Esophagus mucosa (tissue), 1 donor: Measurements from ENCODE around the gene RBBP8NL. TPM values are rescaled to one million over a fixed set of nuclear protein-coding genes. Genes with fewer than 3 reads are reported as not detected.

Source experiments
- ATAC-seq: fragments of 200-7000 bp; cut with Tn5 transposase; one replicate; pipeline ENCODE4 v1.9.1; 2020
- total RNA-seq: library from RNA; stranded (reverse); gene quantifications from one replicate; pipeline ENCODE4 v1.2.4, GENCODE V29; 2023
- donor health status: DM: yes; HTN: yes; CAD: no.

Gene RBBP8NL
- total RNA-seq, 1 donor from 2014 or later, result 5.1 TPM

GRCh38 chr20:62361799-62362589 lies 65.3 kb downstream of the RBBP8NL start:
- ATAC-seq, result no peak

- peak; percentile 9 for ATAC-seq
Measured at GRCh38 chr20:62360854-62361798, 66.2 kb downstream of the RBBP8NL start.

Other genes starting within 250 kb of the RBBP8NL start
- 20.2 TPM for gene MTG2, start 244.5 kb downstream of the RBBP8NL start, total RNA-seq
- not detected for gene HRH3, start 207.3 kb downstream of the RBBP8NL start, total RNA-seq
- gene OSBPL2, start 189.0 kb downstream of the RBBP8NL start, total RNA-seq, result 58.5 TPM
- gene ADRM1, start 124.5 kb downstream of the RBBP8NL start, total RNA-seq, result 76.1 TPM
- 83.4 TPM for gene LAMA5, start 60.2 kb downstream of the RBBP8NL start, total RNA-seq
- gene RPS21, start 40.4 kb downstream of the RBBP8NL start, total RNA-seq, result 1,745 TPM
- gene CABLES2, start 20.3 kb downstream of the RBBP8NL start, total RNA-seq, result 2.4 TPM
- not detected for gene GATA5, start 48.5 kb upstream of the RBBP8NL start, total RNA-seq
- 13.7 TPM for gene SLCO4A1, start 215.0 kb upstream of the RBBP8NL start, total RNA-seq